Lower leg skin (tissue), 3 donors: ENCODE data around the gene FZD7.

Experiments
- POLR2A ChIP-seq, 2 donors: fragments of 450-650 bp; IDR thresholded peaks; one replicate each; pipeline ENCODE4 v1.6.1; 2016 to 2017; ENCODE audit warnings: antibody characterized with exemption in 2 of 2, mild to moderate bottlenecking in 1 of 2, moderate library complexity in 1 of 2
- TF ChIP-seq, protein P1 (sequence below), 3 donors: fragments of 450-650 bp; IDR thresholded peaks; one replicate each; pipeline ENCODE4 v1.5.1; 2016; ENCODE audit warnings: antibody characterized with exemption in 3 of 3, mild to moderate bottlenecking in 3 of 3, moderate library complexity in 2 of 3

- TF ChIP-seq, protein P1, sequence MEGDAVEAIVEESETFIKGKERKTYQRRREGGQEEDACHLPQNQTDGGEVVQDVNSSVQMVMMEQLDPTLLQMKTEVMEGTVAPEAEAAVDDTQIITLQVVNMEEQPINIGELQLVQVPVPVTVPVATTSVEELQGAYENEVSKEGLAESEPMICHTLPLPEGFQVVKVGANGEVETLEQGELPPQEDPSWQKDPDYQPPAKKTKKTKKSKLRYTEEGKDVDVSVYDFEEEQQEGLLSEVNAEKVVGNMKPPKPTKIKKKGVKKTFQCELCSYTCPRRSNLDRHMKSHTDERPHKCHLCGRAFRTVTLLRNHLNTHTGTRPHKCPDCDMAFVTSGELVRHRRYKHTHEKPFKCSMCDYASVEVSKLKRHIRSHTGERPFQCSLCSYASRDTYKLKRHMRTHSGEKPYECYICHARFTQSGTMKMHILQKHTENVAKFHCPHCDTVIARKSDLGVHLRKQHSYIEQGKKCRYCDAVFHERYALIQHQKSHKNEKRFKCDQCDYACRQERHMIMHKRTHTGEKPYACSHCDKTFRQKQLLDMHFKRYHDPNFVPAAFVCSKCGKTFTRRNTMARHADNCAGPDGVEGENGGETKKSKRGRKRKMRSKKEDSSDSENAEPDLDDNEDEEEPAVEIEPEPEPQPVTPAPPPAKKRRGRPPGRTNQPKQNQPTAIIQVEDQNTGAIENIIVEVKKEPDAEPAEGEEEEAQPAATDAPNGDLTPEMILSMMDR (IDR thresholded peaks at IDR 0.05), result no peak
- TF ChIP-seq POLR2A (IDR thresholded peaks at IDR 0.05), result peak in 1 of 2 donors; percentile 25
These were observed at the start of gene FZD7 for GRCh38 chr2:202033317-202034248.
